Measurements from ENCODE around the gene FOSL1.

FOSL1 gene

DNA sequence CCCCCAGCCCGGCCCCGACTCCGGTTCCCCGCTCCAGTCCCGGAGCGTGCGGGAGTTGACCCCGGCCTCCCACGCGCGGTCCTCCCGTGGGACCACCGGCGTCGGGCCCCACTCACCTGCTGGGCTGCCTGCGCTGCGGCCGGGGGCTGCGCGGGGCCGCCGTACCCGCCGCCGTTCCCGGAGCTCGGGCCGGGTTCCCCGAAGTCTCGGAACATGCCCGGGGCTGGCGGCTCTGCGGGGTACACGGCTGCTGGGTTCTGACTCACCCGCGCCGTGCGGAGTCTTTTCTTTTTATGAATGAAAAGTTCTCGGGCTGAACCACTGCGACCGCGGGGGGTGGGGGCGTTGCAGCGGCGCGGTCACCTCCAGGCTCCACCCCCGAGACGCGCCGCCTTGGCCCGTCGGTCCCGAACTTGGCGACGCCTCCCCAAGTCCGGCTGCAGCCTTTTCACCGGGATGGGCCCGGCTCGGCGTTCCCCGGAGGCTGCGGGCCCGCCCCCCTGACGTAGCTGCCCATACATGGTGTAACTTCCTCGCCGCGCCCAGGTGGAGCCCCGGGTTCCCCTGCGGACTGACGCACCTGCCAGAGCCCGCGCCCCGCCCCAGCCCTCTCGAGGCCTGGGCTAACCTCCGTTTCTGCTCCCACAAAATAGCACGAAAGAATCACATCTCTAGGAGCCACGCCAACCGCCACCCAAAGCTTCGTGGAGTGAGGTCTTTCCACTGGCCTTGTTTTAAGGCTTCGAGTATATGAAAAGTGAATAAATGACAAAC, at the start of gene FOSL1:
TSS of gene FOSL1 (minus strand) at position 264 of the 774 bp plus-strand sequence. CDS start at position 215, 49 bp downstream.
- peak; percentile 81 to 91 for DNase-seq (ENCODE audit: low read depth in 2 of 2, low spot score in 1 of 2)

DNA sequence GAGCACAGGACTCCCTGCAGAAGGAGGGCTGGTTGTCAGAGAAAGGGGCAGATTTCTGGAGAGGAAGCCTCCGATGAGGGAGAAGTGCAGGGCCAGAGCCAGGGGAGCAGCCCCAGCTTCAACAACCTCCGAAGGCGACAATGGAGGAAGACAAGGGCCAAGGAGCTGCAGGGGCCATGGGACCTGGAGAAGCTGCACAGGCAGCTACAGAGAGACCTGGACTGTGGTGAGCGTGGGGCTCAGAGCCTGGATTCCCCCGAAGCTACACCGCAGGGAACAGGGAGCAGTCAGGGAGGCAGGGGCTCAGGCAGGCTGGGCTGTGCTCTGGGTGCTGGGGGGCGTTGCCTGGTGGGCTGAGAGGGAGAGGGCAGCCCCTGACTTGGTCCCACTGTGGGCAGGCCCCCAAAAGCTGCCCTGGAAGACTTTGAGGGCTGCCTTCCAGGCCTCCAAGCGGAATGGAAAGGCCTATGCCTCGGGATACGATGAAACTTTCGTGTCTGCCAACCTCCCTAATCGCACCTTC, 47.5 kb upstream of the FOSL1 start:
- no peak for DNase-seq (ENCODE audit: low read depth in 2 of 2, low spot score in 1 of 2)

GRCh38 chr11:65947133-65947532, 46.9 kb upstream of the FOSL1 start:
- no peak for DNase-seq (ENCODE audit: low read depth in 2 of 2, low spot score in 1 of 2)

DNA sequence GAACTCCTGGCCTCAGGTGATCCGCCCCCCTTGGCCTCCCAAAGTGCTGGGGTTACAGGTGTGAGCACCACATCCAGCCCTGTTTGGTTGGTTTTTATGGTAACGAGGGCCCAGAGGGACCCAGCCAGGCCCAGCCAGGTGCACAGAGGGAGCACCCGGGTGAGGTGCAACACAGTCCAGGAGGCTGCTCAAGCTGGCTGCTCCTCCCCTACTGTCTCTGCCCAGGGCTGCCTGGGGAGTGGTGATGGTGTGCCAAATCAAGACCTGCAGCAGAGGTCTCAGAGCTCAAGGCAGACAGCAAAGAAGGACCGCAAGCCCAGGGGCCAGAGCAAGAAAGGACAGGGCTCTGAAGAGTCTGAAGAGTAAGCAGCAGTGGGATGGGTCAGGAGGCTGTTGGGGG, 46.5 kb upstream of the FOSL1 start:
- no peak for DNase-seq (ENCODE audit: low read depth in 2 of 2, low spot score in 1 of 2)

- DNase-seq (ENCODE audit: low read depth in 2 of 2, low spot score in 1 of 2): no peak
Measured at GRCh38 chr11:65945941-65946558, 45.9 kb upstream of the FOSL1 start.

DNA sequence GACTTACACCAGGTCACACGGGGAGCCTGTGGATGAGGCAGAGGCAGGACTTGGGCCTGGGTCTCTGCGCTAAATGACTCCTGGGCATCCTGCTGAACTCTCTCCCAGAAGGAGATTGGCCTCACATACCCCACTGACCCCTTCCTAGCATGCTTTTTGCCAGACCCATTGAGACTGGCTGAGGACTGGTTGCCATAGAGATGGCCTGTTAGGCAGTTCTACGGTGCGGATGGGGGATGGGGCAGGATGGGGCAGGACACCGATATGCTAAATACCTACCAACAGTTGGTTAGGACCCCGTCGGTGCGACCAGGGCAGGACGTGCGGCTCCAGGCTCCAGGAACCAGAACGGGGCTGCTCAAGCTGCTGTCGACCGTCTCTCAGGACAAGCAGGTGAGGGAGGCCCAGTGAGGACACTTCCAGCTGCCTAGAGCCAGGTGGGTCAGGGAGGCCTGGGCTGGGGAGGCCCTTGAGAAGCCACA, 45.3 kb upstream of the FOSL1 start, which contains the start of gene TSGA10IP:
TSS of gene TSGA10IP (plus strand) at position 51 of the 482 bp plus-strand sequence. CDS start at position 247, 196 bp downstream.
- no peak for DNase-seq (ENCODE audit: low read depth in 2 of 2, low spot score in 1 of 2)

DNA sequence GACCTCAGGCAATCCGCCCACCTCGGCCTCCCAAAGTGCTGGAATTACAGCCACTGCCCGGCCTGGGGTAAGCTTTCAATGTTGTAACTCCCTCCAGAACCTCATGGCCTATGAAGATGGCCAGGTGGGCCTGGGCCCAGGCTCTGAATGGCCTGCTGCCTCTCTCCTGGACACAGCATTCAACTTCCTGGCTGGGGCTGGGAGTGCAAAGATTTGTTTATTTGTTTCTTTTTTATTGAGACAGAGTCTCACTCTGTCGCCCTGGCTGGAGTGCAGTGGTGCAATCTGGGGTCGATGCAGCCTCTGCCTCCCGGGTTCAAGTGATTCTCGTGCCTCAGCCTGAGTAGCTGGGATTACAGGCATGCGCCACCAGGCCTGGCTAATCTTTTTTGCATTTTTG, 44.6 kb upstream of the FOSL1 start:
- no peak for DNase-seq (ENCODE audit: low read depth in 2 of 2, low spot score in 1 of 2)

DNA sequence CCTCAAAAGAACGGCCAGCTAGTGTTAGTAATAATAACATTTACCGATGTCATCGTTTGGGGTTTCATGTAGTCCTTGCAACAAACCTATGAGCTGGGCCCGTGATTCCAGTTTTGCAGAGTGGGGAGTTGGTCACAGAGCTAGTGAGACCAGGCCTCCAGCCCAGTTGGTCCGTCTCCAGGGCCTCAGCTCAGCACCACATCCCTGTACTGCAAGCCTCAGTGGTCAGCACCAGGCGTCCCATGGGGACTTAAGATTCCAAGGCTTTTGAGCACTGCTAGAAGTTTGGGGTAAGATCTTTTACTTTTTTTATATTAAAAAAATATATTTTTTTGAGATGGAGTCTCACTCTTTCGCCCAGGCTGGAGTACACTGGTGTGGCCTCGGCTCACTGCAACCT, 44.0 kb upstream of the FOSL1 start:
- DNase-seq (ENCODE audit: low read depth in 2 of 2, low spot score in 1 of 2): no peak

DNA sequence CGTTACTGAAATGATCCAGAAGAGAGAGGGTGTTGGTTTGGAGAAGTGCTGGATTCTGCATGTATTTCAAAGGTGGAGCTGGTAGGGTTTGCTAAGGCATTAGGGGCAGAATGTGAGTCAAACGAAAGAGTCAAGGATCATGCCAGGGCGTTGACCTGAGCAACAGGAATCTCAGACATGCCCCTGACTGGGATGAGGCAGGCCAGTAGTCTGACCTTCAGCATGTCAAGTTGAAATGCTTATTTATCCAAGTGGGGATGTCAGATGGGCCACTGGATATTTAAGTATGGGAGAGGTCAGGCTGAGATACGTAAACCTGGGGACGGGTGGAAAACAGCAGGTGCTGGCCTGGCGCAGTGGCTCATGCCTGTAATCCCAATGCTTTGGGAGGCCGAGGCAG, 42.3 kb upstream of the FOSL1 start:
- no peak for DNase-seq (ENCODE audit: low read depth in 2 of 2, low spot score in 1 of 2)

- DNase-seq (ENCODE audit: low read depth in 2 of 2, low spot score in 1 of 2): no peak
Measured at GRCh38 chr11:65941720-65942310, 41.6 kb upstream of the FOSL1 start.

DNA sequence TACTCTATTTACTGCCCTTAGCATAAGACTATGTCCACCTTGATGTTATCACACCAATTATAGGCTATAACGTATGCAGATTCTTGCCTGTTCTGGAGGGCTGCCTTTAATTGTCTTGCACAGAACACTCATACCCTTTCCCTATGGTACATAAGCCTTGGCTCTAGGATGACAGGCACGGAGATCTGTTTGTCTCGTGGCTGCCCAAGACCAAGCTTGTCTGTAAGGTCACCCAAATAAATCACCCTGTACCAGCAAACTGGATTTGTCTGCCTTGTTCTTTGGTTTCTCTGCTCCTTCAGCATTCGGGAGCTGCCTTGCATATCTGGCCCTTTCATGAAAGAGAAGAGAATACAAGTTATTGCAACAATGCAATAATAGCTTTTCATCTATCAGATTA, 37.6 kb upstream of the FOSL1 start:
- DNase-seq (ENCODE audit: low read depth in 2 of 2, low spot score in 1 of 2): no peak

DNA sequence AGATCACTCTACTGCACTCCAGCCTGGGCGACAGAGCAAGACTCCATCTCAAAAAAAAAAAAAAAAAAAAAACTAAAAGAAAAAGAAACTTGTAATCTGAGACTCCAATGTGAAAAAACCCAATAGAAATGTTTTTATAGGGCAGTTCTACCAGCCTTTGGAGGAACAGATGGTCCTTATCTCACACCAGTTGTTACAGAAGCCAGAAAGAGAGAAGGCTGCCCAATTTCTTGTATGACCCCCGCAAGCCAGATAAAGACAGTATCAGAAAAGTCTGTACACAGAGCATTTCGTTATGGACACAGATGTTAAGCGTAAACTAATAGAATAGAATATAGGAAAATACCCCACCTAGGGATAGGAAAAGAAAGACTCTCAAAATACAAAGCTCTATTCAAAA, 33.8 kb upstream of the FOSL1 start:
- DNase-seq (ENCODE audit: low read depth in 2 of 2, low spot score in 1 of 2): no peak

DNA sequence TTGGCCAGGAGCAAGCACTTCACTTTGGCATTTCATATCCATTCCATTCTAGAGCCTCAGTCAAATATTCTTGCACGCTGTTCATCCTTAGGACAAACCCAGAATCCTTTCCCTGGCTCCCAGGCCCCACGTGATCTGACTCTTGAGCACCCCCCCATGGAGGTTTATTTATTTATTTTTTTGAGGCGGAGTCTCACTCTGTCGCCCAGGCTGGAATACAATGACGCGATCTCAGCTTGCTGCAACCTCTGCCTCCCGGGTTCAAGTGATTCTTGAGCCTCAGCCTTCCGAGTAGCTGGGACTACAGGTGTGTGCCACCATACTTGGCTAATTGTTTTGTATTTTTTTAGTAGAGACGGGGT, 32.4 kb upstream of the FOSL1 start:
- DNase-seq (ENCODE audit: low read depth in 2 of 2, low spot score in 1 of 2): no peak

DNA sequence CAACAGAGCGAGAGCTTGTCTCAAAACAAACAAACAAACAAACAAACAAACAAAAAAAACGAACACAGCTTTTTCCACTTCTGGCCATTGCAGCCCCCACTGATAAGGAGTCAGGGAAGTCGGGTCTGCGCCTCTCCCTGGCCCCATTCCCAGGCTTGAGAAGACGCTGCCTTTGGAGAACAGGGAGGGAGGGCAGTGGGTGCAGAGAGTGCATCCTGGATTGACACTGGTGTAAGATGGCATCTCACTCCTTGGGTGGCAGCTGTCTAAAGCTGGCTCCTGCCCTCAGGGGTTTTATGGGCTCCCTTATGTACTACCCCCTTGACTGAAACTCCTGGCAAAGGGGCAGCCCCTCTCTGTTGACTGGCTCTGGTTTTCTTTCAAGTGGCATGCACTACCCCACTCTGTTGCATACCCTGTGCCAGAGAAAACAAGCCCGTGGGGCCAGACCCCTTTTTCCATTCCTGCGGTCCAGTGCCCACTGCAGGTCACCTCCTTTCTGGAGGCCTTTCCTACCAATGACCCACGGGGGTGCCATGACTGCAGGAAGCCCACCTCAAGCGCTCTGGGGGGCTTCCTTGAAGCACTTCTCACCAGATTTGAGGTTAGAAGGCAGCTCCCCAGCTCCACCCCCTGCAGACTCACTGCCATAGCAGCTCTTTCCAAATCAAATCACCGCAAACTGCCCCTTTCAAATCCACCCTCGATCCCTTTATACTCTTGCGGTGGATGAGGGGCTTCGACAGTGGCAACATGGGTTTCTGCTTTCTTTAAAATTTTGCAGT, 31.8 kb upstream of the FOSL1 start:
- no peak for DNase-seq (ENCODE audit: low read depth in 2 of 2, low spot score in 1 of 2)

DNA sequence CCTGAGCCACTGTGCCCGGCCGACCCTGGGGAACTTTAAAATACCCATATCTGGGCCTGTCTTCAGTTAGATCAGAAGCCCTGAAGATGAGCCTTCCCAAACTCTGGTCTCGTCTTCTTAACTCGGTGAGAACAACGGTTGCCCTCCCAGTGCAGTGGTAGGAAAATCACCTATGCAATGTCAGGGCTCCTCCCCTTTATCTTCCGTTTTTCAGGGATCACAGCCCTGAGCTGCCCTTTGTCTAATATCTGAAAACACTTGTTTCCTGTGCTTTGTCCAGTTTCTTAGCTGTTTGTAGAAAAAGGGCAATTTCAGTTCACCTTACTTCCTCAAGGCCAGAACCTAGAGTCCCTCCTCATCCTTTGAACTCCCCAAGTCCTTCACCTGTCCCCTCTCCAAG, 28.5 kb upstream of the FOSL1 start:
- no peak for DNase-seq (ENCODE audit: low read depth in 2 of 2, low spot score in 1 of 2)

DNA sequence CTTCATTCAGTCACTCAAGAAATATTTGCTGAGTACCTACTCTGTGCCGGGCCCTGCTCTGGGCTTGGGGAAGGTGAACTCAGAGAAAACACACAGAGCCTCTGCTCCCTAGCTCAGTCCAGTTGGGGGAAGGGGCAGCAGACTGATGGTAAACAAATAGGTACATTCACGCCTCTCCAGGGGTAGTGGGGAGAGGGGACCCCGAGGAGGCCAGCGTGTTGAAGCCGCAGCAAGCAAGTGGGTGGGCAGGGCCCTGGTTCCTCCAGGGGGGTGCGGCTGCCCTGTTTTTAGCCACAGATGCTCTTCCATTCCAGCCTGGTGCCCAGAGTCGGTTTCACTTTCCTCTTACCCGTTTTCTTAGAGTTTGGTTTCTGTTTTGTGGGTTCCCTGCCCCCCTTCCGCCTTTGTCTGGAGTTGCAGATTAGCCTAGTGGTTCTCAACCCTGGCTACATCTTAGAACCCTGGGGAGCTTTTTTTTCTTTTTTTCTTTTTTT, 27.8 kb upstream of the FOSL1 start:
- peak; percentile 54 to 56 for DNase-seq (ENCODE audit: low read depth in 2 of 2, low spot score in 1 of 2)

- DNase-seq (ENCODE audit: low read depth in 2 of 2, low spot score in 1 of 2): no peak
Measured at GRCh38 chr11:65925397-65925796, 25.2 kb upstream of the FOSL1 start.

DNA sequence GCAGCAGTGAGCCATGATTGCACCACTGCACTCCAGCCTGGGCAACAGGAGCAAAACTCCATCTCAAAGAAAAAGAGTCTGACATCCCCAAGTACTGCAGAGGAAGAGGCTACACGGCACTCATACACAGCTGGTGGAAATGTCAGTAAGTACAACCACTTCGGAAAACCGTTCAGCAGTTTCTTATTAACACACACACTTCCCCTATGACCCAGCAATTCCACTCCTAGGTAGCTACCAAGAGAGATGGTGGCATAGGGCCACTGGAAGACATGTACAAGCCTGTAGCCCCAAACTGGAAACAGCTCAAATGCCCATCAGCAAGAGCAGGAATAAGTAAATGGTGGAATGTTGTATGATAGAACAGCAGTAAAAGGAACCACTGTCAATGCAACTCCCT, 22.4 kb upstream of the FOSL1 start:
- DNase-seq (ENCODE audit: low read depth in 2 of 2, low spot score in 1 of 2): no peak

DNA sequence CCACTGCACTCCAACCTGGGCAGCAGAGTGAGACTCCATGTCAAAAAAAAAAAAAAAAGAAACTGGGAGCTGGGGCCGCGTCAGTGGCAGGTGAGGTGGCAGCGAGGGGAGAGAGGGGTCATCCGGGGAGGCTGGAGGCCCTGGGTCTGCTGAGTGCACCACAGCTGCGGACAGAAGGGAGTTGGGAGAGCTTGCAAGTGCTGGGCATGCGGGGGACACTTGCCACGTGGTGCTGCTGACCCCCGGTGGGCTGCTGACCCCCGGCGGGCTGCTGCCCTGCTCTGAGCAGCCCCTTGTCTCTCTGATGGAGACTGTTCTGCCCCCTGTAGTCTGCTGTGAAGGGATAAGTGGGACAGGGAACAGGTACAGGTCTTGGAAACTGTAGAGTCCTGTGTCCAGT, 21.7 kb upstream of the FOSL1 start:
- no peak for DNase-seq (ENCODE audit: low read depth in 2 of 2, low spot score in 1 of 2)

GRCh38 chr11:65921033-65921555, 20.9 kb upstream of the FOSL1 start:
- no peak for DNase-seq (ENCODE audit: low read depth in 2 of 2, low spot score in 1 of 2)

GRCh38 chr11:65920372-65920802, 20.2 kb upstream of the FOSL1 start:
- no peak for DNase-seq (ENCODE audit: low read depth in 2 of 2, low spot score in 1 of 2)
